HS-27A (cell line): ENCODE measurements around the gene LRRC8A.
A peak's percentile ranks its signal among the peaks of the same experiment; 100 is the strongest.

Source experiments
- DNase-seq: peaks from one replicate; pipeline ENCODE4 v3.0.0-alpha.2; 2012; ENCODE audit warnings: low read depth, missing footprints

LRRC8A gene

DNA sequence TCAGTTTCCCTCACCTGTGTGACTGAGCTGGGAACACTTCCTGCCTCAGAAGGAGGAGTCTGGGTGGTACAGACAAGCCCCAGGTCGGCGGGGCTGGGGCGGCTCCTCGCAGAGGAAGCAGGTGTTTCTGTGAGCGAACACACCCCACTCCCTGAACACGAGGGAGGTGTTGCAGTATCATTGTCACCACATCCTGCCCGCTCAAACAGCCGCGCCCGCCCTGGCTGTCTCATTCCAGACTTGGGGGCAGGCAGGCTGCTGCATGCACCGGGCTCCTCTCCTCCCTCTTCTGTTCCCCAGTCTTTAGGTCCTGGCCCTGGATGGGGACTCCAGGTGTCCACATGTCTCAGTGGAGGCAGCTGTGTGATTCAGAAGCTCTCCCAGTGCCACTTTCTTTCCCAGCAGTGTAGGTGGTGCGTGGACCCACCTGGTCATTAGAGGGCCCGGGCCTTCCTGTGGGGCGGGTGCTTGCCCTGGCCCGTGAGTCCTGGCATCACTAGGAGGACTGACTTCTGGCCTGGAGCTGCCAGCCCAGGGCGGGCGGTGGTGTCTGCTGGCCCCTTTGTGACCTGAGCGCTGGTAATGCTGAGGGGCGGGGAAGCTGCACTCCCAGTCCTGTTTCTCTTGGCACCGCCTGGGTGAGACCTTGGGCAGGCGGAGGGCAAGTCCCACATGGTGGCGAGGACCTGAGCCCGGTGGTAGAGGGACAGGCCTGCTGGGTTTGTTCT is 20.6 kb downstream of the LRRC8A start:
- DNase-seq, result no peak

DNA sequence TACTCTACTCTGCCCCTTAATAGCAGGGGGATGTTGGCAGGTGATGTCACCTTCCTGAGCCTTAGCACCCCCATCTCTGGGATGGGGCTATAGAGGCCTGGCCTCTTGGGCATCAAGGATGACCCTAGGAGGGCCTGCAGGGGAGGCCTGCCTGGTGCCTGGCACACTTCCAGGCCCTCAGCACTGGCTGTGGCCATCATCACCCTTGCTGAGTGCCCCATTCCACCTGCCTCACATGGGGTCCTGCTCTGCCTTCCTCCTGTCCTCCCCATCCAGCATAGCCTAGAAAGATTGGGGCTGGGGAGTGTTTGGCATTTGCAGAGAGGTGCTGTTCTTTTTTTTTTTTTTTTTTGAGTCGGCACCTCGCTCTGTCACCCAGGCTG is 21.1 kb downstream of the LRRC8A start:
- no peak for DNase-seq

DNA sequence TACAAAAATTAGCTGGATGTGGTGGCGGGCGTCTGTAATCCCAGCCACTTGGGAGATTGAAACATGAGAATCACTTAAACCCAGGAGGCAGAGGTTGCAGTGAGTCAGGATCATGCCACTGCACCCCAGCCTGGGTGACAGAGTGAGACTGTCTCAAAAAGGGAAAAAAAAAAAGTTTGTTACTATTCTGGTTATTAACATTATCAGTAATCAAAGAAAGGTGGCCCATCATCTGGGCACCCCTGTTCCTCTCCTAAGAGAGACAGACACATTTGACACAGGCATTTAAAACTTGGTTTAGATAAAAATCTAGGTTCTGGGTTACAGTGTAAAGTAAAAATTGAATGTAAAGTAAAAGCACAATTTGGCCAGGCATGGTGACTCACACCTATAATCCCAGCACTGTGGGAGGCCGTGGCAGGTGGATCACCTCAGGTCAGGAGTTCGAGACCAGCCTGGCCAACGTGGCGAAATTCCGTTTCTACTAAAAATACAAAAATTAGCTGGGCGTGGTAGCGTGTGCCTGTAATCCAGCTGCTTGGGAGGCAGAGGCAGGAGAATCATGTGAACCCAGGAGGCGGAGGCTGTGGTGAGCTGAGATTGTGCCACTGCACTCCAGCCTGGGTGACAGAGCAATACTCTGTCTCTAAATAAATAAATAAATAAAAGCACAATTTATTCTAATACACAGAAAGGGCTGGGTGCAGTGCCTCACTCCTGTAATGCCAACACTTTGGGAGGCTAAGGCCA is 22.1 kb downstream of the LRRC8A start:
- DNase-seq, result no peak

DNA sequence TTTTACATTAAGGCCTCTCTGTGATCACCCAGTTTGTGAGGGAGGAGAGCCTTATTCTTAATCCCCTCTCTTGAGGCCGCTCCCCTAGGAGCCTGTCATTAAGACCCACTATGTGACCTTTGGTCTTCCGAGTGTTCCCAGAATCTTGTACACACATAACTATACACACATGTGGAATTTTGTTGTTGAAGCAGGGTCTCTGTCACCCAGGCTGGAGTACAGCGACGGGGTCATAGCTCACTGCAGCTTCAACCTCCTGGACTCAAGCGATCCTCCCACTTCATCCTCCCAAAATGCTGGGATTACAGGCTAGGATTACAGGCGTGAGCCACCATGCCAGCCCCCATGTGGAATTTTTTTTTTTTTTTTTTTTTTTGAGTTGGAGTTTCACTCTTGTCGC is 24.0 kb downstream of the LRRC8A start:
- DNase-seq, result no peak

DNA sequence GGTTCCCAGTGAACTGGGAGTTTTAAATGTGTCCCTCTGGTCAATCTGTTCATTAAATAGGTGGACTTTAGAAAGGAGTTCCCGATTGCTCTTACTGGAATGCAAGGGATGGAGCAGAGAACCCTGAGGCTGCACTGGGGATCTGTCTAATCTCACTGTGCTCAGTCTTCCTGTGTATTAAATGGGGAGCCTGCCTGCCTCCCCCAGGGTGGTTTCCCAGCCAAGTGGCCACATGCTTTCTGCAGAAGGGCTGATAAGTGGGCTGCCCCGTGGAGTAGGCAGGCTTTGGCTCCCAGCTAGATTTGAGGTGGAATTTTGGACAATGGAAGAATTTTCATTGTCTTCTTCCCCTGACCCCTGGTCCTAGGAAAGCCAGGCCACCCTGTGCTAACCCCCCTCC is 24.8 kb downstream of the LRRC8A start:
- no peak for DNase-seq

DNA sequence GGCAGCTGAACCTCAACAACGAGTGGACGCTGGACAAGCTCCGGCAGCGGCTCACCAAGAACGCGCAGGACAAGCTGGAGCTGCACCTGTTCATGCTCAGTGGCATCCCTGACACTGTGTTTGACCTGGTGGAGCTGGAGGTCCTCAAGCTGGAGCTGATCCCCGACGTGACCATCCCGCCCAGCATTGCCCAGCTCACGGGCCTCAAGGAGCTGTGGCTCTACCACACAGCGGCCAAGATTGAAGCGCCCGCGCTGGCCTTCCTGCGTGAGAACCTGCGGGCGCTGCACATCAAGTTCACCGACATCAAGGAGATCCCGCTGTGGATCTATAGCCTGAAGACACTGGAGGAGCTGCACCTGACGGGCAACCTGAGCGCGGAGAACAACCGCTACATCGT is 26.4 kb downstream of the LRRC8A start:
- DNase-seq, result no peak

DNA sequence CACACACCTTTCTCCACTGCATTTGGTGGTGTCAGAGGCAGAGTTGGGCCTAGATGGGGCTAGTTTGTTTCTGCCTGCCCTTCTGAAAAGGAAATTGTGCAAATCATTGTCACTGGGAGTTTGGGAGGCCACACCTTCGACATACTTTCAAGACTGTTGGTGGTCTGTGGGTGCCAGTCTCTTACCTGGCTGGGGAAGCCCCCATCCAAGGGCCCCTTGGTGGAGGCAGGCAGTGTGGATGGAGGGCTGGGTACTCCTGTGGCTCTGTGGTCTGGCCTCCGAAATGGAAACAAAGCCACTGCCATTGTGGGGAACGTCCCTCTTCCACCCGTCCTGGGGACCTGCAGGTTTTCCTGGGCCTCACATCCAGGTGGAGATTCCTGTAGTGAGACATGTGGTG is 27.9 kb downstream of the LRRC8A start:
- no peak for DNase-seq

DNA sequence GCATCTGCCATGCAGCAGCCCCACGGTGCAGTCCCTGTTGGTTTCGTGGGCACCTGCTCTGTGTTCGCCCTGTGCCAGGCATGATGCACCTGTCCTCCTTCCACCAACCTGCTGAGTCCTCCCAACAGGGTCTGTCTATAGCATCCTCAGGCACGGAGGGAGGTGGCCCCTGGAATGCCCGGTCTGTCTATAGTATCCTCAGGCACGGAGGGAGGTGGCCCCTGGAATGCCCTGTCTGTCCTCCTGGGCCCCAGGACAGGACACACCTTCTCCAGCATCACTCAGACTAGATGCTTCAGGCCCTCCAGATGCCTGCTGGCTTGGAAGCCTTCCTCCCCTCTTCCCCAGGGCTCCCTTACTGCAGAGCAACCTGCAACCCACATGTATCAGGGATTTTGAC is 29.0 kb downstream of the LRRC8A start:
- no peak for DNase-seq

DNA sequence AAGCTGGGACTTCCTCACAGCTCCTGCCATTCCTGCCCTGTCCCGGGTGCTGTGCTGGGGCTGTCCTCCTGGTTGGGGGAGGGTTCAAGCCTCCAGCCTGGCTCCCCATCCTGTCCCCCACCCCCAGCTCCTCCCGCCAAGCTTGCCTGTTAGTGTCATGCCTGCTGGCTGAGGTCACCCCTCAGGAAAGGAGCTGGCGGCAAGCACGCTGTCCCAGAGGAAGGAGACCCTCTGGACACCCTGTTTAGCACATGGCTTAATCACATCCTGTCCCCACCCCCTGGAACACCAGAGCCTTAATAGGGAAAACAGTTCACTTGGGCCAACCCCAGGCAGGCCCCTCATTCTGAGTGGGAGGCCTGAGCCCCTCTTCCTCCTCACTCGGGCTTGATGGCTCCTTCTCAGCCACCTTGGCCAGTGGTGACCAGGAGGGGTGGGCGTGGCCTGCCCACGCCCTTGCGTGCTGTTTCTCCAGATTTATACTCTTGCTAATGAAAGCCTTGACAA is 29.6 kb downstream of the LRRC8A start:
- peak; percentile 81 for DNase-seq

DNA sequence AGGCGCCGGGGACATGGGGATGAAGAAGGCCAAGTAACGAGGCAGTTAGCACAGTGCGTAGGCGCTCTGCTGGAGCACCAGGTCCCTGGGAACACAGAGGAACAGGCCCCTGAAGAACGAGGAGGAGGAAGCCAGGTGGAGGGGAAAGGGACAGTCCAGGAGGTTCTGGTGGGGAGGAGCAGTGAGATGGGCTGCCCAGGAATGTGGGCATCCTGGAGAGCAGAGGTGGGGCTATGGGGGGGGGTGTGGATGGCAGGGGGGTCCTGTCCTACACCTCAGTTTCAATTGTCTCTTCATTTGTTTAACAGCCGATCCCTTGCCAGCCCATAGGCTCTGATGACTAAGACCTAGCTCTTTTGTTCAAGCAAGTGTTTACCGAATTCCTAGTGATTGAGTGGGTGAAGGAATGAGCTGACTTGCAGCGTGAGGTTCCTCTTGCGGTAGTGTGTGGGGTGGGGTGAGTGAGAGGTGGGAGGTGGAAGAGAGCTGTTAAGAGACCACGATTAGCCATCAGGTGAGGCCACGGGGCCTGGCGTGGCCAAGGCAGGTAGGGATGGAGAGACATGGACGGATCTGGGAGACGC is 30.4 kb downstream of the LRRC8A start:
- peak; percentile 77 for DNase-seq

DNA sequence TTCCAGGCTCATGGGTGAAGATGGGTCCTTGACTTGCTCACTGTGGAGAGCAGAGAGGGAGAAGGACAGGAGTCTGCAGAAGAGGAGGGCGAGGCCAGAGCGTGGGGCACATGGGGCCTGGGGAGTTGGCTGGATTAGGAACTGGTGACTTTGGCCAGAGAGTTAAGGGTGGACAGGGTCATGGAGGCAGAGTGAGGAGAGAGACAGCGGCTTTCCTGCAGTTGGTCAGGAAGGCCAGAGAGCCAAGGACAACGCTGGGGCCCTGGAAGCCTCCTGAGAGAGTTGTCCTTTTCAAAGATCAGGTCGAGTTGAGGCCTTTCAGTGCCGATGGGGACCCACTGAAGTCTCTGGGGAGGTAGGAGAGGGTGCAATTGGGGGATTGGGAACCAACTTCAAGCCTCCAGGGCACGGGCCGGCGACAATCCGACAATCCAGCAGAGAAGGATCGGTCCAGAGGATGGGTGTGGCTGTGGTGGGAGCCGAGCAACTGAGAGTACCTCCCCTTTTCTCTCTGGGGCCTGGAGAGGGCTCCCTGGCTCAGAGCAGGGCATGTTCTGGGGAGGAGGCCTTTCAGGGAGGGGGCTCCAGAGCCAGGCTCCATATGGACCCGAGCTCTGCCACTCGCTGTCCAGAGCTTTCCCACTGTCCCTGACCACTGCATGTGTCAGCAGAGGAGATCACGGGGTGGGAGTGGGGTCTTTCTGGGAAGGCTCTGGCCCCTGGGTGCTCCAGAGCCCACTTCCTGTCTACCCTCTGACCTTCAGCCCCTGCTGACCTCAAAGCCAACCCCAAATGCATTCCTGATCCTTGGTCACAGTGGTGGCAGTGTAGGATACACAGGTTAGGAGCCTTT is 31.3 kb downstream of the LRRC8A start:
- DNase-seq, result no peak

DNA sequence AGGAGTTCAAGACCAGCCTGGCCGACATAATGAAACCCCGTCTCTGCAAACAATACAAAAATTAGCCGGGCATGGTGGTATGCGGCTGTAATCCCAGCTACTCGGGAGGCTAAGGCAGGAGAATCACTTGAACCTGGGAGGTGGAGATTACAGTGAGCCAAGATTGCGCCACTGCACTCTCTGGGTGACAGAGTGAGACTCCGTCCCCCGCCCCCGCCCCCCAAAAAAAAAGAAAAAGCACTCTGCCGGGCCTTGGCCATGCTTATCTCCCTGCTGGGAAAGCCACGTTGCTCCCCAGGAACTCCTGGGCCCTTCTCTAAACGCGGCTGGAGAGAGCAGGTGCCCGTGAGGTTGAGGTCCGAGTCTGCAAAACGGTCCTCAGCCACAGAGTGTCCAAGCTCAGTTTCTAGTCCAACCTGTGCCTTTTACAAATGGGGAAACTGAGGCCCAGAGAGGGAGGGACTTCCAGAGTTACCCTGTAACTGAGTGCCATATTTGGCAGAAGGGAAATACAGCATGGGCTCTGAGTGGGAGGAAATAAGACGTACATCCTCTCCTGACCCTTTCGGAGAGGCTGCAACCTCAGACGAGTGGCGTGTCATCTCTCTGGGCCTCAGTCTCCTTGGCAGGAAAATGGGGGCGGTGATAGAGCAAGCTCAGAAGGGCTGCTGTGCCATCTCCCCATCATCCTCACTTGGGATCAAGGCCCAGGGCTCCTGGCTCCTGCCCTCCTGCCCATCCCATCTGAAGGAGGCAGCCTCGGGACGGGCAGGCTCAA is 32.3 kb downstream of the LRRC8A start:
- DNase-seq, result no peak

DNA sequence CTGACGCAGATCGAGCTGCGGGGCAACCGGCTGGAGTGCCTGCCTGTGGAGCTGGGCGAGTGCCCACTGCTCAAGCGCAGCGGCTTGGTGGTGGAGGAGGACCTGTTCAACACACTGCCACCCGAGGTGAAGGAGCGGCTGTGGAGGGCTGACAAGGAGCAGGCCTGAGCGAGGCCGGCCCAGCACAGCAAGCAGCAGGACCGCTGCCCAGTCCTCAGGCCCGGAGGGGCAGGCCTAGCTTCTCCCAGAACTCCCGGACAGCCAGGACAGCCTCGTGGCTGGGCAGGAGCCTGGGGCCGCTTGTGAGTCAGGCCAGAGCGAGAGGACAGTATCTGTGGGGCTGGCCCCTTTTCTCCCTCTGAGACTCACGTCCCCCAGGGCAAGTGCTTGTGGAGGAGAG is 34.3 kb downstream of the LRRC8A start:
- DNase-seq, result no peak

DNA sequence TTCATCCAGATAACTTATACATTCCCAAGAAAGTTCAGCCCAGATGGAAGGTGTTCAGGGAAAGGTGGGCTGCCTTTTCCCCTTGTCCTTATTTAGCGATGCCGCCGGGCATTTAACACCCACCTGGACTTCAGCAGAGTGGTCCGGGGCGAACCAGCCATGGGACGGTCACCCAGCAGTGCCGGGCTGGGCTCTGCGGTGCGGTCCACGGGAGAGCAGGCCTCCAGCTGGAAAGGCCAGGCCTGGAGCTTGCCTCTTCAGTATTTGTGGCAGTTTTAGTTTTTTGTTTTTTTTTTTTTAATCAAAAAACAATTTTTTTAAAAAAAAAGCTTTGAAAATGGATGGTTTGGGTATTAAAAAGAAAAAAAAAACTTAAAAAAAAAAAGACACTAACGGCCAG is 34.8 kb downstream of the LRRC8A start:
- DNase-seq, result no peak

DNA sequence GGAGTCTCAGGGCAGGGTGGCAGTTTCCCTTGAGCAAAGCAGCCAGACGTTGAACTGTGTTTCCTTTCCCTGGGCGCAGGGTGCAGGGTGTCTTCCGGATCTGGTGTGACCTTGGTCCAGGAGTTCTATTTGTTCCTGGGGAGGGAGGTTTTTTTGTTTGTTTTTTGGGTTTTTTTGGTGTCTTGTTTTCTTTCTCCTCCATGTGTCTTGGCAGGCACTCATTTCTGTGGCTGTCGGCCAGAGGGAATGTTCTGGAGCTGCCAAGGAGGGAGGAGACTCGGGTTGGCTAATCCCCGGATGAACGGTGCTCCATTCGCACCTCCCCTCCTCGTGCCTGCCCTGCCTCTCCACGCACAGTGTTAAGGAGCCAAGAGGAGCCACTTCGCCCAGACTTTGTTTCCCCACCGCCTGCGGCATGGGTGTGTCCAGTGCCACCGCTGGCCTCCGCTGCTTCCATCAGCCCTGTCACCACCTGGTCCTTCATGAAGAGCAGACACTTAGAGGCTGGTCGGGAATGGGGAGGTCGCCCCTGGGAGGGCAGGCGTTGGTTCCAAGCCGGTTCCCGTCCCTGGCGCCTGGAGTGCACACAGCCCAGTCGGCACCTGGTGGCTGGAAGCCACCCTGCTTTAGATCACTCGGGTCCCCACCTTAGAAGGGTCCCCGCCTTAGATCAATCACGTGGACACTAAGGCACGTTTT is 35.4 kb downstream of the LRRC8A start:
- no peak for DNase-seq

DNA sequence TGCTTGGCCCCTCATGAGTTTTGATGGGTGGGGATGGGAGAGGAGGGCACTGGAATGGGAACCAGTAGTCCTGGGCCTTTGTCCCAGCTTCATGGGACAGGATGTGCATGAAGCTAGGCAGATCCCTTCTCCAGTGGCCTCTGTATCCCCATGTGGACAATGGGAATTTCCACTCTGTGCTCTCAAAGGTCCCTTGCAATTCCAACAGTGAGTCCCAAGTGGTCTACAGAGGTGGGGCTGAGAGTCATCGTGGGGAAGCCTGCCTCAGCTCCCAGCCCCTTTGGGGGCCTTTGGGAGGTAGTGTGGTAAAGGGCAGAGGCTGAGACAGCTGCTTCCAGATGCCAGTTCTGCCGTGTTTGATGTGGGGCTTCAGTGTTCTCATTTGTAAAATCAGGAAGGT is 37.0 kb downstream of the LRRC8A start:
- no peak for DNase-seq

DNA sequence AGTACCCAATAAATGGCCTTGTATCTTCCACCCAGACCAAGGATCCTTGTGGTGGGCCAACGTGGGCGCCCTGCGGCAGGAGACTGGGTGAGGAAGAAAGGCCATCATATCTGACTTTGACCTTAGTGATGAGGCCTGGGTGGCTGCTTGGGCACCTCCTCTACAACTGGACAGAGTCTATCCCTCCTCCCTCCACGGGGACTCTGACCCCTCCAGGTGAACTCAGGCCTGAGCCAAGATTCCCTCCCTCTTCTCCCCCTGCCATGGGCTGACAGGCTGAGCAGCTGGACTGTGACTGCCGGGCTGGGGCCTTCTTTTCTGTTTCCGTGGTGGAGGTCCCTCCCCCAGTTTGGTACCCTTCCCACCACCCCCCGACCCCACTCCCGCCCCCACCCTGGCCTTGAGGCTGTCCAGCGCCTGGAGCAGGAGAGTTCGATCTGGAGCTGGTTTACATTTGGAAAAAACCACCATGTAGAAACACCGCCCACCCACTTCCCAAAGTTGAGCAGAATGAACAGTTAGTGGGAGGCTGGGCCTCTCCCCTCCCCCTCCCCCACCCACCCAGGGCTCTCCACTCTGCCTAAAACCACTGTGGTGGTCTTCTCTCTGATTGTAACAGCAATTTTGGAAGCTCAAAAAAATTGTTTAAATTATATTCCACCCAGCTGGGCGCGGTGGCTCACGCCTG is 37.6 kb downstream of the LRRC8A start:
- DNase-seq, result no peak

DNA sequence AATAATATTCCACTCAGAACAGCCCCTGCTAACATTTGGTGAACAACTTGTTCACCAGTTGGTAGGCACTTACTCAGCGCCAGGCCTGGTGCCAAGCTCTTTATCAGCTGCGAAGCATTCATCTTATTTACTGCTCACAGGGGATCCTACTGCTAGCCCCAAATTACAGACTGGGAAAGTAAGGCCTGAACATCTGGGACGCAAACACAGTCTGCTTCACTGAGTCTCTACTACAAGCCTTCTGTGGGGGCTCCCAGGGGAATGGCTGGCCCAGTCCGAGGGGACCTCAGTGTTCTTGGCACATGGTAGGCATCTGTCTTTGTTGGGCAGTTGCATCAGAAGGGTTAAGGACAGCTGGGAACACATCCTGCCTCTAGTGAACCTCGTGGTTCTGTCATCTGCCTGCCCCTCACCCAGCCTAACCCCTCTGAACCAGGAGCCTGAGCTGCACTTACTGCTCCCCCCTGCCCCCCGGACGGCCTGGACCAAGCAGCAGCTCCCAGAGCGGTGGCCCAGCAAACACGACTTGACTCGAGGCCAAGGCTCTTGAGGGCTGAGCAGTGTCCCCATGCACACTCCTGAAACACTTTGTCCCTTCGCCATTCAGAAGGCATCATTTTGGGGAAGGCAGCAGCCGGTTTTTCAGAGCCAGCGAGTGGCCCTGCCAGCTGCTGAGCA is 38.6 kb downstream of the LRRC8A start, which contains the start of gene PHYHD1:
TSS of gene PHYHD1 (plus strand) at position 602 of the 678 bp plus-strand sequence. CDS start 1,342 bp downstream, outside the sequence.
- no peak for DNase-seq
